H9 (cell line): Measurements from ENCODE around the gene SYT9. TPM values are rescaled to one million over a fixed set of nuclear protein-coding genes. Genes with fewer than 3 reads are reported as not detected.

ENCODE experiments used
- DNase-seq: peaks from one replicate; pipeline ENCODE4 v3.0.0-alpha.2; 2017
- H2AFZ ChIP-seq: one replicate; pipeline ENCODE4 v1.6.1; 2013; ENCODE audit warnings: mild to moderate bottlenecking, low read length, control low read depth, moderate library complexity
- H2AK5ac ChIP-seq: 2 replicates; pipeline ENCODE4 v1.6.1; 2013; ENCODE audit warnings: low read length, control low read depth, mixed read lengths; ENCODE audit not compliant: insufficient read length
- H2BK120ac ChIP-seq: one replicate; pipeline ENCODE4 v1.6.1; 2013; ENCODE audit warnings: low read depth, mild to moderate bottlenecking, low read length, control low read depth, inconsistent platforms; ENCODE audit not compliant: poor library complexity, severe bottlenecking
- H2BK12ac ChIP-seq: 2 replicates; pipeline ENCODE4 v1.6.1; 2013; ENCODE audit warnings: low read length, control low read depth, mixed read lengths, low read depth; ENCODE audit not compliant: insufficient read length
- H2BK15ac ChIP-seq: 2 replicates; pipeline ENCODE4 v1.6.1; 2013; ENCODE audit warnings: low read depth, low read length, control low read depth
- H2BK20ac ChIP-seq: one replicate; pipeline ENCODE4 v1.6.1; 2013; ENCODE audit warnings: low read depth, mild to moderate bottlenecking, low read length, control low read depth, inconsistent platforms; ENCODE audit not compliant: poor library complexity, severe bottlenecking
- H2BK5ac ChIP-seq: 2 replicates; pipeline ENCODE4 v1.6.1; 2013; ENCODE audit warnings: low read length, control low read depth, mixed read lengths; ENCODE audit not compliant: insufficient read length
- H3K14ac ChIP-seq: 2 replicates; pipeline ENCODE4 v1.6.1; 2013; ENCODE audit warnings: low read length, control low read depth; ENCODE audit not compliant: insufficient read depth
- H3K18ac ChIP-seq: 2 replicates; pipeline ENCODE4 v1.6.1; 2013; ENCODE audit warnings: low read depth, mild to moderate bottlenecking, mixed read lengths, low read length, control low read depth; ENCODE audit not compliant: insufficient read length
- H3K23ac ChIP-seq: 2 replicates; pipeline ENCODE4 v1.6.1; 2013; ENCODE audit warnings: low read length, control low read depth, mixed read lengths, low read depth; ENCODE audit not compliant: insufficient read length
- H3K23me2 ChIP-seq: 2 replicates; pipeline ENCODE4 v1.6.1; 2013; ENCODE audit warnings: low read depth, mild to moderate bottlenecking, mixed read lengths, low read length, control low read depth; ENCODE audit not compliant: insufficient read length, poor library complexity, severe bottlenecking
- H3K27ac ChIP-seq: 2 replicates; pipeline ENCODE4 v1.5.1; 2013; ENCODE audit warnings: low read length, control low read depth, mixed read lengths, low read depth; ENCODE audit not compliant: insufficient read length
- H3K27me3 ChIP-seq: 2 replicates; pipeline ENCODE4 v1.6.1; 2013; ENCODE audit warnings: low read length, control low read depth, inconsistent platforms; ENCODE audit not compliant: insufficient read depth
- H3K4ac ChIP-seq: 2 replicates; pipeline ENCODE4 v1.6.1; 2013; ENCODE audit warnings: low read depth, mild to moderate bottlenecking, control low read depth, inconsistent platforms, low read length, moderate library complexity
- H3K4me1 ChIP-seq: 2 replicates; pipeline ENCODE4 v1.6.1; 2013; ENCODE audit warnings: low read length, control low read depth, inconsistent platforms; ENCODE audit not compliant: insufficient read depth
- H3K4me2 ChIP-seq: 2 replicates; pipeline ENCODE4 v1.6.1; 2013; ENCODE audit warnings: low read length, control low read depth, mixed read lengths; ENCODE audit not compliant: insufficient read length, insufficient read depth
- H3K56ac ChIP-seq: 2 replicates; pipeline ENCODE4 v1.6.1; 2013; ENCODE audit warnings: low read depth, mild to moderate bottlenecking, mixed read lengths, low read length, control low read depth; ENCODE audit not compliant: insufficient read length
- H3K79me1 ChIP-seq: 2 replicates; pipeline ENCODE4 v1.6.1; 2013; ENCODE audit warnings: low read depth, mild to moderate bottlenecking, moderate library complexity, low read length, control low read depth, inconsistent platforms; ENCODE audit not compliant: insufficient read depth, poor library complexity, severe bottlenecking
- H3K79me2 ChIP-seq: 2 replicates; pipeline ENCODE4 v1.6.1; 2013; ENCODE audit warnings: low read length, control low read depth, inconsistent platforms; ENCODE audit not compliant: insufficient read depth
- H3K9ac ChIP-seq: 2 replicates; pipeline ENCODE4 v1.6.1; 2013; ENCODE audit warnings: low read length, control low read depth, mixed read lengths; ENCODE audit not compliant: insufficient read length; ENCODE audit errors: extremely low read depth
- H3K9me3 ChIP-seq: one replicate; pipeline ENCODE4 v1.6.1; 2013; ENCODE audit warnings: low read depth, low read length, inconsistent platforms; ENCODE audit not compliant: control insufficient read depth
- H3T11ph ChIP-seq: one replicate; pipeline ENCODE4 v1.6.1; 2013; ENCODE audit warnings: mild to moderate bottlenecking, low read length, control low read depth, inconsistent platforms
- H4K20me1 ChIP-seq: one replicate; pipeline ENCODE4 v1.6.1; 2013; ENCODE audit not compliant: control insufficient read depth, insufficient read length, insufficient read depth
- H4K5ac ChIP-seq: 2 replicates; pipeline ENCODE4 v1.6.1; 2013; ENCODE audit warnings: low read depth, mild to moderate bottlenecking, mixed read lengths, low read length, control low read depth; ENCODE audit not compliant: insufficient read length
- H4K8ac ChIP-seq: replicated peaks from 2 replicates; pipeline ENCODE4 v1.6.1; 2013; ENCODE audit warnings: low read length, control low read depth, mixed read lengths, low read depth; ENCODE audit not compliant: insufficient read length
- H4K91ac ChIP-seq: 2 replicates; pipeline ENCODE4 v1.6.1; 2013; ENCODE audit warnings: low read depth, mild to moderate bottlenecking, moderate library complexity, mixed read lengths, low read length, control low read depth; ENCODE audit not compliant: insufficient read length
- H3K27ac Mint-ChIP-seq, 3 experiments: 2 replicates in 2 of 3; 3 replicates in 1 of 3; pipeline ENCODE4 v1.8.0; 2020 to 2021; ENCODE audit warnings: mixed read lengths in 3 of 3, mild to moderate bottlenecking in 1 of 3, moderate library complexity in 1 of 3
- H3K27me3 Mint-ChIP-seq: 2 replicates; pipeline ENCODE4 v1.8.0; 2021; ENCODE audit warnings: low read depth, mild to moderate bottlenecking, moderate library complexity, mixed read lengths
- H3K36me3 Mint-ChIP-seq, 3 experiments: 2 replicates in 2 of 3; 3 replicates in 1 of 3; pipeline ENCODE4 v1.8.0; 2020 to 2021; ENCODE audit warnings: low read depth in 3 of 3, mixed read lengths in 3 of 3; ENCODE audit not compliant: insufficient read depth in 1 of 3
- H3K4me1 Mint-ChIP-seq, 2 experiments: 2 replicates each; pipeline ENCODE4 v1.8.0; 2020; ENCODE audit warnings: mixed read lengths in 2 of 2
- H3K4me3 Mint-ChIP-seq, 2 experiments: 2 replicates in 1 of 2; 3 replicates in 1 of 2; pipeline ENCODE4 v1.8.0; 2020 to 2021; ENCODE audit warnings: mild to moderate bottlenecking in 2 of 2, mixed read lengths in 2 of 2, moderate library complexity in 1 of 2
- H3K9me3 Mint-ChIP-seq, 2 experiments: 2 replicates in 1 of 2; 3 replicates in 1 of 2; pipeline ENCODE4 v1.8.0; 2020; ENCODE audit warnings: mild to moderate bottlenecking in 2 of 2, mixed read lengths in 2 of 2, moderate library complexity in 1 of 2
- CTCF ChIP-seq: fragments of 200-600 bp; sonication (generic); conservative IDR thresholded peaks from 3 replicates; pipeline ENCODE4 v1.8.0; 2021; ENCODE audit warnings: antibody characterized with exemption, mild to moderate bottlenecking
- WGBS: extraction: QIAGEN DNeasy Blood & Tissue Kit; methylation state at CpG from one replicate; pipeline ENCODE4 v1.1.7; 2013; ENCODE audit warnings: missing lambda C conversion rate, low lambda C conversion rate, mixed read lengths; ENCODE audit not compliant: insufficient read length; ENCODE audit errors: extremely low coverage; 5-methylcytosine and 5-hydroxymethylcytosine counted together
- total RNA-seq: library from RNA; stranded (reverse); gene quantifications from 2 replicates; pipeline ENCODE4 v1.2.1, GENCODE V29; 2021

Gene SYT9
- total RNA-seq, 1 experiment from 2014 or later, result 0.63 TPM

GRCh38 chr11:7511401-7511800 lies 259.7 kb downstream of the SYT9 start:
- Histone ChIP-seq H3K4ac (no peak overlapping the region), H2AFZ (no peak overlapping the region), H3K9ac (no peak overlapping the region), H3K9me3 (no peaks in the 10 kb centered on the region), H4K91ac (no peak overlapping the region), H3K79me2 (no peaks in the 10 kb centered on the region), H3K4me1 (no peaks in the 10 kb centered on the region), H3K23me2 (peaks cover 14% of the 10 kb centered on the region), H3K79me1 (no peaks in the 10 kb centered on the region), H2AK5ac (no peak overlapping the region), H4K20me1 (no peaks in the 10 kb centered on the region), H4K8ac (no peak overlapping the region), H3K56ac (no peak overlapping the region), H2BK5ac (no peak overlapping the region), H2BK15ac (no peak overlapping the region), H3K27ac (no peak overlapping the region), H3K14ac (no peak overlapping the region), H3K4me2 (no peak overlapping the region), H3K18ac (no peak overlapping the region), H2BK12ac (no peak overlapping the region), H3K23ac (no peak overlapping the region), H4K5ac (no peak overlapping the region), H2BK120ac (no peak overlapping the region), H3T11ph (no peak overlapping the region), H2BK20ac (no peak overlapping the region), H3K27me3 (peaks cover 3% of the 10 kb centered on the region; the same call in 1 of the 2 replicates)
- H3K36me3 Mint-ChIP-seq, result no peaks in the 10 kb centered on the region
- H3K4me3 Mint-ChIP-seq, result no peak overlapping the region
- no CpG with 5 or more reads among the region's 5 CpGs for WGBS
- TF ChIP-seq CTCF, result no peak
- no peak for DNase-seq
- no peaks in the 10 kb centered on the region for H3K9me3 Mint-ChIP-seq
- no peak overlapping the region for H3K27ac Mint-ChIP-seq
- H3K27me3 Mint-ChIP-seq, result peaks cover 28% of the 10 kb centered on the region
- peaks cover 26 to 29% of the 10 kb centered on the region in 2 experiments for H3K4me1 Mint-ChIP-seq
